GM12874 (cell line): ENCODE measurements around the gene MUC2.

Experiments used
- CTCF ChIP-seq: IDR thresholded peaks from 2 replicates; pipeline ENCODE4 v1.5.1; 2011; ENCODE audit warnings: low read depth, mild to moderate bottlenecking, control low read depth, low read length, moderate library complexity; ENCODE audit not compliant: insufficient read depth

Gene MUC2

GRCh38 chr11:1121813-1122663, 47.4 kb downstream of the MUC2 start:
- TF ChIP-seq CTCF, result no peak

- TF ChIP-seq CTCF, result no peak
Observed at GRCh38 chr11:1122664-1123002, 48.0 kb downstream of the MUC2 start.

- no peak for TF ChIP-seq CTCF
Observed at GRCh38 chr11:1123970-1124369, 49.3 kb downstream of the MUC2 start.
